ENCODE data around the gene TMEM98. TPM values are rescaled to one million over a fixed set of nuclear protein-coding genes. Genes with fewer than 3 reads are reported as not detected.
"Not testable (repeated sequence)": the region's sequence is repeated elsewhere in the genome, so short reads cannot be mapped to it uniquely, and the experiment has no call there.

TMEM98 gene
- total RNA-seq, 1 donor from 2014 or later = 81.7 TPM

GRCh38 chr17:32914181-32914580 lies 13.8 kb upstream of the TMEM98 start:
- no peak for DNase-seq (ENCODE audit: low read depth in 2 of 2)

- DNase-seq (ENCODE audit: low read depth in 2 of 2) = no peak
These were observed 12.7 kb upstream of the TMEM98 start for GRCh38 chr17:32915245-32915644.

- DNase-seq (ENCODE audit: low read depth in 2 of 2) = no peak
These were observed 11.8 kb upstream of the TMEM98 start for GRCh38 chr17:32916134-32916533.

- no peak for DNase-seq (ENCODE audit: low read depth in 2 of 2)
These were observed 10.9 kb upstream of the TMEM98 start for GRCh38 chr17:32917081-32917480.

GRCh38 chr17:32917842-32918241 lies 10.1 kb upstream of the TMEM98 start:
- no peak for DNase-seq (ENCODE audit: low read depth in 2 of 2)

GRCh38 chr17:32919876-32920275 lies 8.1 kb upstream of the TMEM98 start:
- DNase-seq (ENCODE audit: low read depth in 2 of 2) = not testable (repeated sequence)

- no peak for DNase-seq (ENCODE audit: low read depth in 2 of 2)
These were observed 7.7 kb upstream of the TMEM98 start for GRCh38 chr17:32920293-32920692.

GRCh38 chr17:32921017-32921416 lies 6.9 kb upstream of the TMEM98 start:
- no peak for DNase-seq (ENCODE audit: low read depth in 2 of 2)

- DNase-seq (ENCODE audit: low read depth in 2 of 2) = peak; percentile 41 to 56
These were observed 4.0 kb upstream of the TMEM98 start for GRCh38 chr17:32923905-32924304.

GRCh38 chr17:32926183-32926582 lies 1.8 kb upstream of the TMEM98 start:
- DNase-seq (ENCODE audit: low read depth in 2 of 2) = no peak

GRCh38 chr17:32926789-32927188 lies 1.2 kb upstream of the TMEM98 start:
- DNase-seq (ENCODE audit: low read depth in 2 of 2) = not testable (repeated sequence)

GRCh38 chr17:32927201-32927723 lies 691 bp upstream of the TMEM98 start:
- DNase-seq (ENCODE audit: low read depth in 2 of 2) = peak; percentile 50 to 65

GRCh38 chr17:32928586-32929535 lies 908 bp downstream of the TMEM98 start:
- peak in 1 of 2 donors; percentile 19 for DNase-seq (ENCODE audit: low read depth in 2 of 2)

- DNase-seq (ENCODE audit: low read depth in 2 of 2) = no peak
These were observed 1.6 kb downstream of the TMEM98 start for GRCh38 chr17:32929588-32929987.

- no peak for DNase-seq (ENCODE audit: low read depth in 2 of 2)
These were observed 2.6 kb downstream of the TMEM98 start for GRCh38 chr17:32930512-32930911.

- no peak for DNase-seq (ENCODE audit: low read depth in 2 of 2)
These were observed 3.7 kb downstream of the TMEM98 start for GRCh38 chr17:32931686-32932085.

GRCh38 chr17:32933881-32934280 lies 5.9 kb downstream of the TMEM98 start:
- no peak for DNase-seq (ENCODE audit: low read depth in 2 of 2)

GRCh38 chr17:32935726-32936125 lies 7.8 kb downstream of the TMEM98 start:
- no peak for DNase-seq (ENCODE audit: low read depth in 2 of 2)

GRCh38 chr17:32936186-32936893 lies 8.4 kb downstream of the TMEM98 start:
- DNase-seq (ENCODE audit: low read depth in 2 of 2) = no peak

GRCh38 chr17:32936894-32937500 lies 9.0 kb downstream of the TMEM98 start:
- peak; percentile 73 to 89 for DNase-seq (ENCODE audit: low read depth in 2 of 2)

- no peak for DNase-seq (ENCODE audit: low read depth in 2 of 2)
These were observed 12.9 kb downstream of the TMEM98 start for GRCh38 chr17:32940706-32941390.

Measured in lung microvascular endothelial cell (primary cell).